ENCODE results near the gene PCCA.

GRCh38 chr13:100088273-100088643 is 635 bp upstream of the PCCA start:
- TF ChIP-seq CTCF (IDR thresholded peaks at IDR 0.05; ENCODE audit: low read depth, low read length, missing input control) (no peak), JUND (IDR thresholded peaks at IDR 0.05) (no peak), GABPA (IDR thresholded peaks at IDR 0.05 in 1 of 2, conservative IDR thresholded peaks at IDR 0.05 in 1 of 2) (no peak), ZBTB33 (IDR thresholded peaks at IDR 0.05) (no peak), EGR1 (IDR thresholded peaks at IDR 0.05; ENCODE audit: low read depth in 2 of 2) (no peak), HNF4G (IDR thresholded peaks at IDR 0.05) (no peak), REST (IDR thresholded peaks at IDR 0.05) (no peak), ATF3 (IDR thresholded peaks at IDR 0.05) (no peak), SP1 (IDR thresholded peaks at IDR 0.05) (no peak), RAD21 (IDR thresholded peaks at IDR 0.05) (no peak), FOXA1 (IDR thresholded peaks at IDR 0.05) (no peak)

Data from liver (tissue), 3 donors.